HEK293T (cell line): ENCODE results near the gene CD2AP.

ENCODE experiments used
- FOXM1 ChIP-seq: fragments of 450-650 bp; IDR thresholded peaks from 2 replicates; pipeline ENCODE4 v1.6.1; 2017; ENCODE audit warnings: mild to moderate bottlenecking, borderline replicate concordance
- SP1 ChIP-seq: fragments of 450-650 bp; IDR thresholded peaks from 2 replicates; pipeline ENCODE4 v1.6.1; 2017
- SUZ12 ChIP-seq: fragments of 450-650 bp; IDR thresholded peaks from 2 replicates; pipeline ENCODE4 v1.6.1; 2016; ENCODE audit warnings: mild to moderate bottlenecking
- TARDBP ChIP-seq: fragments of 450-650 bp; IDR thresholded peaks from 2 replicates; pipeline ENCODE4 v1.6.1; 2016

DNA sequence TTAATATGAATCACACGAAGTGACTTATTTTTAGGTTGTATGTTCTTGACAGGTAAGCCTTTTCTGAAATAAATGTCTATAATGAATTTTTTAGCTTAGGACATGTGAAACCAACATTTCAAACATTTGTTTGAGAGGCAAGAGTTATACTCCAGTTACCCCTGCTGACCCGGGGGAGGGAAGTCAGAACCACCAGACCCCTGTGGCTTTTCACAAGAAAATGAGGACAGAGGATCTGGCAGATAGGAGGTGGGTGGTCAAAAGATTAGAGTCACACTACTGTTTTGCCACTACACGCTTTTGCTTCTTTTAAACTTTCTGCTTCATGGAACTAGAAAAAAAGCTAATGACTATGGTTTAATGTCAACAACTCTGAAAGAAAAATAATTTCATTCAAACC is 193.3 kb downstream of the CD2AP start:
- TF ChIP-seq SUZ12 = no peak
- no peak for TF ChIP-seq SP1
- TF ChIP-seq TARDBP = no peak
- no peak for TF ChIP-seq FOXM1
